ENCODE results near the gene SPO11.

SPO11 gene

DNA sequence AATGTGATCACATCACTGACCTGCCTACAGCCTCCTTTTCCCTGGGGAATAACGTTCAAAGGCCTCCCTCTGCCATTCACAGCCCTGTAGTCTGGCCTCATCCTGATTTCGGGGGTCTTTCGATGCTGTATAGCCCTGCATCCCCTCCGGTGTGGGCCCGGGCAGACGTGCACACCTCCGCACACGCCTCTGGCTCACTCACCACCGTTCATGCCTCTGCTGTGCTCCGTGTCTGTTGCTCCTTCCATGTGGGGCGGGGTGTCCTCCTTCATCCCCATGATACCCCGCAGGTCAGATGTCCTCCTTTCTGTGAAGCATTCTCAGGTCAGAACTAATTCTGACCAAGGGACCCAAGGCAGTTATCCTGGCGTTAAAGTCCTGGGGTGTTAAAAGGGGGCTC lies 47.7 kb downstream of the SPO11 start:
- no peak for DNase-seq (ENCODE audit: low read depth)

DNA sequence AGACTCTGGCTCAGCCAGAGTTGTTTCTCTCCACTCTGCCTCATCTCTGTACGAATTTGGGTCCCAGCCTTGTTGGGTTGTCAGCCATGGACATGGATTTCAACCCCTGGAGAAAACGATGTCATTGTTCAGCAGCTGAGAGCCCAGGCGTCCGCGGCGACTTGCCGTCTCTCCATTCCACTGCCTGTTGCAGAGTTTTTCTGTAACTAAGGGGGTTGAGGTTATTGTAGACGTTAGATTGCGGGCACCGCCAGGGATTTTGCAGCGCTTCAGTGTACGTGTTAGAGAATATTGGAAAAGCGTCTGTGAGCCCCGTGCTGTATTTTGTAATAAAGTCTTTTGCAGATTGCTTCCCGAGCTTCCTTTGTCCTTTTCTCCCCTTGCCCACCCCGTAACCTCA lies 48.5 kb downstream of the SPO11 start:
- no peak for DNase-seq (ENCODE audit: low read depth)

DNA sequence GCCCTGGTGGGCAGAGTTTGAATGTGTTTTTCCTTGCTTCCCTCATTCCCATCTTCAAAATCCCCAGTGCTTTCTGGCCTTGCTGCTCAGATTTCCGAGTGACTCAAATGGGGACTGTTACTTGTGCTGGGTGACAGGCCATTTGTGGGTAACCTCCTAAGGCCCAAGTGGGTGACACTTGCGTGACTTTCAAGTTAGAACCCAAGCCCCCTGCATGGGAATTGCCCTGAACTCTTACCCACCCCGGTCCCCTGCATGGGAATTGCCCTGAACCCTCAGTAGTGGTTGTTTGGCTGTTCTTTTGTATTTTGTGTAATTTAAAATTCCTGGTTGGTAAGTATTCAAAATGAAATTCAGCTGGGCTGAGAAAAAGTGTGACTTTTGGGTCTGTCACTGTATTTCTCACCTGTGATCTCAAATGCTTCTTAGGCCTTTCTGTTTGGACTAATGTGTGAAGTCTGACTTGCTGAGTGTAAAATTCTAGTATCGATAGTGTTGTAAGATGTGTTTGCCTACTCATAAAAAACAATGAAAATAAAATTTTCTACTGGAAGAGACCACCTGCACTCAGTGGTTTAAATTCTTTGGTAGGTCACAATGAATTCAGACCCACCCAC lies 49.2 kb downstream of the SPO11 start:
- DNase-seq (ENCODE audit: low read depth): no peak

- no peak for DNase-seq (ENCODE audit: low read depth)
Measured at GRCh38 chr20:57379263-57379647, 49.7 kb downstream of the SPO11 start.

- DNase-seq (ENCODE audit: low read depth): no peak
Measured at GRCh38 chr20:57380081-57380750, 50.6 kb downstream of the SPO11 start.

- peak; percentile 73 for DNase-seq (ENCODE audit: low read depth)
Measured at GRCh38 chr20:57381596-57382503, 52.2 kb downstream of the SPO11 start.

DNA sequence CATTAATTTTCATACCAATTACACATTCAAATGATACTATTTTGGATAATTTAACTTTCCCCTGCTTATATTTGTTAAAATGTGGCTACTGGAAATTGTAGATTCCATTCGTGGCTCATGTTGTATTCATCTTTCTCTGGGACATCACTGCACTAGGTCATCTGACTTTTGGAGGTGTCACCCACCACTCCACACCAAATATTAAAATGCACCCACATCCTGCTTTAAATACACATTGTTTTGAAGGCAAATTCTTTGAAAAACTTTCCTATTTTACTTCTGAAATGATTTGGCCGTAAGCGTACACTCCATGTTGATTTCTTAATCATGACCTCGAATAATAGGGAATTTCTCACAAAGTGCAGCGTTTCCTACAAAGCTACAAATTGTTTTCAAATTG lies 52.9 kb downstream of the SPO11 start:
- DNase-seq (ENCODE audit: low read depth): no peak

DNA sequence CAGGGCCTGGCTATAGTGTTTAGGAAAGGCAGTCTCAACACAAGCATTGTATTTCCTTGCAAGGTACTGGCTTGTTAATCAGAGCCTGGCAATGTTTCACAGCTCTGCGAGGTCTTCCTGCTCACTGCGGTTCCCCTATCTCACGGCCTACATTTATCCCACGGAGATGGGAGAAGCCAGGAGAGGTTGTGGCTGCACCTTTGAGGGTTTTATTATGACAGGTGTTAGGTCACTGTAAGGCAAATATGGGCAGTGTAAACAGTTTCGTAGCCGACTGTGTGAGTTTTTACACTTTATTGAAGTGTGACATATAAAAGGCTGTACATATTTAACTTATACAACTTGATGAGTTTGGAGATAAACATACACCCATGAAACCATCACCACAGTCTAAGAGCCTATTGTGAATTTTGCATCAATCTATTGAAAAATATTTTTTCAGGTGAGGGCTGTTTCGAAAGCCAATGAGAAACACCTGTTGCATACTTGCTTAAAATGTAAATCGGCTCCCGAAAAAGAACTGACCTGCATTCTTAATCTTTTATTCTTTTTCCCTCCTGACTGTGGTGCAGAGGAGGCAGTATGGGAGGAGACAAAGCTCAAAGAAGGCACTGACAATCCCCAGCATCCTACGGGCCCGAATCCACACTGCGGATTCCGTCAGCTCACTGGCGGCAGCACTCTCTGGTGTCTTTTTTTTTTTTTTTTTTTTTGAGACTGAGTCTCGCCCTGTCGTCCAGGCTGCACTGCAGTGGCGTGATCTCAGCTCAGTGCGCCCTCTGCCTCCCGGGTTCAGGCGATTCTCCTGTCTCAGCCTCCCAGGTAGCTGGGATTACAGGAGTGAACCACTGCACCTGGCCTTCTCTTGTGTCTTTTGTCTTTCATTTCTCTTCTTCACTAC lies 54.1 kb downstream of the SPO11 start:
- no peak for DNase-seq (ENCODE audit: low read depth)

DNA sequence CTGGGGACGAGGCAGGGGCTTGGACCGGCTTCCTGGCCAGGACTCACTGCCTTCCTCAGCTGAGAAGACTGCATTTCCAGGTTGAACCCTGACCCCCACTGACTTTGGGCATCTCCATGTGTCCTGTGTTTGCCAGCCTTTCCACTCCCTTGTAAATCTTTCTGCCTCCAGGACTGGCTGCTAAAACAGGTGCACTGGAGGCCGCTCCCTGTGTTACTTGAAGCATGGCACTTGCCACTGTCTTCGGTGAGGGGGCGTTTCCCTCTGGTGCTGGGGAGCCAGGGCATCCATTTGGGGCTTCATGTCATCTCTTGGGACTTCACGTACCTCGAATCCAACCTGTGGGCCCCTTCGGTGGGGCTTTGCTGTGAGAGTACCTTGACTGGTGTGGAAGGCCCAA lies 54.9 kb downstream of the SPO11 start:
- no peak for DNase-seq (ENCODE audit: low read depth)

DNA sequence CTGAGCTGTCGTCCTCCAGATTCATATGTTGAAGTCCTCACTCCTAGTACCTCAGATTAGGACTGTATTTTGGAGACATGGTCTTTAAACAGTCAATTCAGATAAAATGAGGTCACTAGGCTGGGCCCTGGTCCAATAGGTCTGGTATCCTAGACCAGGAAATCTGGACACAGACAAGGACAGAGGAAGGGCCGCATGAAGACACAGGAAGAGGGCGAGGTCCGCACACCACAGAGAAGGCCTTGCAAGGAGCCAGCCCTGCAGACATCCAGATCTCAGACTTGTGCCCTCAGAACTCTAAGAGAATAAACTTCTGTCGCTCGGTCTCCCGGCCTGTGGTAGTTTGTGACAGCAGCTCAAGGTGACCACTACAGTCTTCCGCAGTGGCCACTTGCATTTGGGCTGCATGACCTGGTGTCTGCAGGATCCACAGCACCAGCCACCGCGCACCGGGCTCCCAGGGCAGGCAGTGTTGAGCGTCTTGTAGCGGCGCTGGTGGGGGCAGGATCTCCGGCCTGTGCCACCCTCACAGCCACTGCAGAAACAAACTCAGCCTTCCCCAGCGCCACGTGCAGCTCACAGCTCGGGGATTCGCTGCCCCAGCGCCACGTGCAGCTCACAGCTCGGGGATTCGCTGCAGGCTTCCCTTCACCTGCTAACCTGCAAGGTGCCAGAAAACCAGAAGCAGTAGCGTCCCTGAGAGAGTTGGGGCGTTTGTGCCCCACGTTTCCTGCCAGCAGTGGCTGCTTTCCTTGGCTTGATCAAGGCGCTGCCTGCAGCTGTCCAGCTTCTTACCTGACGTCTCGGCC lies 55.6 kb downstream of the SPO11 start:
- no peak for DNase-seq (ENCODE audit: low read depth)

DNA sequence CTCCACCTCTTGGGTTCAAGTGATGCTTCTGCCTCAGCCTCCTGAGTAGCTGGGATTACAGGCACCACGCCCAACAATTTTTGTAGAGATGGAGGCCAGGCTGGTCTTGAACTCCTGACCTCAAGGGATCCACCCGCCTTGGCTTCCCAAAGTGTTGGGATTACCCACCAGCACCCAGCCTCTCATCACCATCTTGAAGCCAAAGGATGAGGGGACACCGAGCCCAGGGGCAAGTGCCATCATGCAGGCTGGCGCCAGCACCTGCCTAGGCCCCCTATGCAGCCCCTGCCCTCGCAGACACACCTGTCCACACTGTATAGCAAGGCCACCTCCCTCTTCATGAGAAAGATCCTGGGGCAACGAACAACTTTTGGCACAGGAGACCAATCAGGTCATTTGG lies 56.3 kb downstream of the SPO11 start:
- DNase-seq (ENCODE audit: low read depth): no peak

DNA sequence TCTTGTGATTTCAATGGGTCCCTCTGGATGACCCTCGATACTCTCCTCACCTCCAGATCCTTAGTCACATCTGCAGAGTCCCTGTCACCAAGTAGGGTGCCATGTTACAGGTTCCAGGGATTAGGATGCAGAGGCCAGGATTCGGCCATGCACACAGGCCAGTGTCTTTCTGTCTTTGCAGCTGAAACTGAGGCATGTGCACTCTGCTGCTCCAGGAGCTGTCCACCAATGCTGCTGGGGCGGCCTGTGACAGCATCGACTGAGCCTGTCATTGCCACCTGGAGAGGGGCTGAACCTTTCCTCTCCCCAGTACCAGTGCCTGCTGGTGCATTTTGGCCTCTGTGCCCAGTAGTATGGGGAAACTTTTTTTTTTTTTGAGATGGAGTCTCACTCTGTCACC lies 57.2 kb downstream of the SPO11 start:
- DNase-seq (ENCODE audit: low read depth): no peak

DNA sequence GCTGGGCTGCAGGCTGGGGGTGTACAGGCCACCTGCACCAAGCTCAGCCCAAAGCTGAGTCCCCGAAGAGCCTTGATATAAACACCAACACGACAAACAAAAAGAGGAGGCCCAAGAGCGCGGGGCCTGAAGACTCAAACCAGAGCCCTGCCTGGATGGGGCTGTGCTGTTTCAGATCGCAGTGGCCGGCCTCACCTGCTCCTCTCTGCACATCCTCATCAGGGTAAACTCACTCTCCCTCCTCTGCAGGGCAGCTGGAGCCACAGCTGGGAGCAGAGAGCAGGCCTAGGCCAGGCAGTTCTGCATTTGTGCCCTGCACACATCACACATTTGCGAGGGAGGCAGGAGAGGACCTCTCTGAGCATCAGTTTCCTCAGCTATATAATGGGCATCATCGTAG lies 57.9 kb downstream of the SPO11 start:
- no peak for DNase-seq (ENCODE audit: low read depth)

GRCh38 chr20:57387945-57388371 lies 58.4 kb downstream of the SPO11 start:
- no peak for DNase-seq (ENCODE audit: low read depth)

DNA sequence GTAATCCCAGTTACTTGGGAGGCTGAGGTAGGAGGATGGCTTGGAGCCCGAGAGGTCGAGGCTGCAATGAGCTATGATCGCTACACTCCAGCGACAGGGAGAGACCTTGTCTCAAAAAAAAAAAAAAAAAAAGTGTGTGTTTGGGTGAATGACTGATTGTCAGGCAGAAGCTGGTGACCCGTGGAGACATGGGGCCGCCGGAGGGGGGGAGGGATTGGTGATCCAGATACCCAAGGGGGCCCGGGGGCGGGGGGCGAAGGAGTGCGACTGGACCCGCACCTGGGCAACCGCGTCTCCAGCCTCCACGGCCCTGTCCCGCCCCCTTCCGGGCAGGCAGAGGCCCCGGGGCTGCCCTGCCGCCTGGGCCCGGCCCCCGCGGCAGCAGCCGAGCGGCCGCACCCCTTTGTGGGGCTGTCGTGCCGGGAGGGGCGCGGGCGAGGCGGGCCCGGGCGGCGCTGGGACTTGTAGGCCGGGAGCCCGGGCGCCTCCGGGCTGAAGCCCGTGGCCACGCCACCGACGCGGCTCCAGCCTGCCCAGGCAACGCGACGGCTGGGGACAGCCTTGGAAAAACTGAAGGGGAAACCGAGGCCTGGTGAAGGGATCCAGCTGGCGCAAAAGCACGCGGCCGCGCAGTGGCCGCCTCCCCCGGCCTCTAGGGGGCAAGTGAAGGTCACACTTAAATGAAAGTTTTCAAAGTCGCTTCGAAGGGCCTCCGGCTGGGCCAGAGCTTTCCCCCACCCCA lies 59.5 kb downstream of the SPO11 start:
- peak; percentile 66 for DNase-seq (ENCODE audit: low read depth)

GRCh38 chr20:57389695-57390603 lies 60.3 kb downstream of the SPO11 start:
- DNase-seq (ENCODE audit: low read depth): peak; percentile 66

DNA sequence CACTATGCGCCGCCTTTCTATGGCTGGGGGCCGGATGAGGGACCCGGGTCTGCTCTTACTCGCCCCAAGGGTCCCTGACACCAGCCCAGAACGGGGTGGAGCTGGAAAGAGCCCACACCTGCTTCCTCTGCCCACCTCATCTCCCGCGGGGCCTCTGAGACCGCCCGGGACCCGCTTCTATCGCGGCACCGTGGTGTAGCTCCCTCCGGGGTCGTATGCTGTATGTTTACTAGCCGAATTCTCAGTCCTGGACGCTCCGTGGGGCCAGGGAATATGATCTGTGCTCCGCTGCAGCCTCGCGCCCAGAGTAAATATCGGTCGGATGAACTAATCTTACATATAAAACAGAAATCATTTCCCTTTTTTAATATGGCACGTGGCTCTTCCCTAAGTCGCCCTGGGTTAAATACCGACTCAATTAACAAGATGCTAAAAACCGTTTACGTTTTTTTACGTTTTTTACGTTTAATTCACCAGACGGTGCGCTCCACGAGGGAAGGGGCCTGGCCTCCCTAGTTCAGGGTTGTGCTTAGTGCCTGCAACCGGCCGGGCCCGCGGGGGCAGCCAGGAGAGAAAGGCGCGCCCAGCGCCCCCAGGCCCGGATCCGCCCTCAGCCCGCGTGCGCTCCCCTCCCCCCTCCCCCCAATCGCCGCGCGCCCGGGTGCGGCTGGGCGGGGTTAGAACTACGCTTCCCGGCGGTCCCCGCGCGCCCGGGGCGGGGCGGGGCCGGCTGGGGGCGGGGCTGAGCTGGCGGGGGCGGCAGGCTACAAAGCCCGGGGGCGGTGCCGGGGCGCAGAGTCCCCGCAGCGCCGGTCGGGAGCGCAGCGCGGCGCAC lies 61.2 kb downstream of the SPO11 start, which contains the start of gene RBM38:
RBM38 (plus strand) TSS at position 793 of the 835 bp plus-strand sequence. CDS start 186 bp downstream, outside the sequence.
- peak; percentile 88 for DNase-seq (ENCODE audit: low read depth)

Measured in activated T-cell treated with anti-CD3 and anti-CD28 coated beads for 48 hours (primary cell).